Mucosa of rectum (tissue), 2 donors: ENCODE data around the gene LHX3.
"Not testable (repeated sequence)": the region's sequence is repeated elsewhere in the genome, so short reads cannot be mapped to it uniquely, and the experiment has no call there.

Experiments used
- H3K27ac ChIP-seq, 2 donors: one replicate each; pipeline ENCODE4 v1.7.0; 2013; ENCODE audit warnings: inconsistent platforms in 2 of 2, low read depth in 2 of 2, low read length in 2 of 2
- H3K27me3 ChIP-seq, 2 donors: one replicate each; pipeline ENCODE4 v1.7.0; 2013; ENCODE audit warnings: low read length in 2 of 2; ENCODE audit not compliant: control insufficient read depth in 2 of 2, insufficient read depth in 2 of 2
- H3K36me3 ChIP-seq, 2 donors: one replicate each; pipeline ENCODE4 v1.7.0; 2013; ENCODE audit warnings: low read length in 2 of 2; ENCODE audit not compliant: control insufficient read depth in 2 of 2, insufficient read depth in 2 of 2
- H3K4me1 ChIP-seq, 2 donors: one replicate each; pipeline ENCODE4 v1.7.0; 2013; ENCODE audit warnings: low read length in 2 of 2, mild to moderate bottlenecking in 1 of 2; ENCODE audit not compliant: control insufficient read depth in 2 of 2, insufficient read depth in 2 of 2
- H3K4me3 ChIP-seq, 2 donors: one replicate each; pipeline ENCODE4 v1.7.0; 2013; ENCODE audit warnings: low read length in 2 of 2
- H3K9ac ChIP-seq, 2 donors: one replicate each; pipeline ENCODE4 v1.7.0; 2013; ENCODE audit warnings: low read length in 2 of 2, low read depth in 1 of 2, mild to moderate bottlenecking in 1 of 2
- H3K9me3 ChIP-seq, 2 donors: one replicate each; pipeline ENCODE4 v1.7.0; 2013; ENCODE audit warnings: low read length in 2 of 2; ENCODE audit not compliant: control insufficient read depth in 2 of 2
- donor health status: healthy.
- donor health status: Normal muscosa, but diverticular disease.

The LHX3 gene

DNA sequence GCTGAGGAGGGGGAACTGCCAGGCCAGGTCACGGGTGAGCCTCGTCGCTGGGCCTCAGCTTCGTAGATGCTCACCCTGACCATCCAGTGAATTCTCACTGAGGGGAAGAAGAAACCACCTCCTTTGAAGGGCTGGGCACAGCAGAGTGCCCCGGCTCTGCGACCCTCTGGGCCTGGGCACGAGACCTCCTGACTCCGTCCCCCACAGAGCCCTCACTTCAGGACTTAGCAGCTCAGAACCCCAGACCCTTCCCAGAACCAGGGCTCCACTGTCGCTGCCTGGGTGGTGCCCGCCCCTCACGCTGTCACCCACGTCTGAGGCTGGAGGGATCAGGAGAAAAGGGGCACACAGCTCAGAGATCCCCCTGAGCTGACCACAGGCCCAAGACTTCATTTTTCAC, 52.0 kb downstream of the LHX3 start:
- Histone ChIP-seq H3K9ac (no peak overlapping the region), H3K27ac (no peak overlapping the region), H3K9me3 (no peaks in the 10 kb centered on the region), H3K36me3 (no peaks in the 10 kb centered on the region), H3K27me3 (peaks cover 0 to 1% of the 10 kb centered on the region in 2 donors), H3K4me3 (no peak overlapping the region), H3K4me1 (no peaks in the 10 kb centered on the region)

DNA sequence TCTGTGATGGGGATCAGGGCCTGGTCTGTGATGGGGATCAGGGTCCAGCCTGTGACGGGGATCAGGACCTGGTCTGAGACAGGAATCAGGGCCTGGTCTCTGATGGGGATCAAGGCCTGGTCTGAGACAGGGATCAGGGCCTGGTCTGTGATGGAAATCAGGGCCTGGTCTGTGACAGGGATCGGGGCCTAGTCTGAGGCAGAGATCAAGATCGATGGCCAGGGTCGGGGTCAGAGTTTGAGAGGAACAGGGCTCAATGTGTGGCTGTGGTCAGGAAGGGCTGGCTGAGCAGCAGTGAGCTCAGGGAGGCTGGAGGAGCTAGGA, 52.4 kb downstream of the LHX3 start:
- no peak overlapping the region for H3K27ac ChIP-seq
- no peak overlapping the region for H3K4me3 ChIP-seq
- no peak overlapping the region for H3K9ac ChIP-seq
- no peaks in the 10 kb centered on the region for H3K36me3 ChIP-seq
- H3K9me3 ChIP-seq = no peaks in the 10 kb centered on the region
- no peaks in the 10 kb centered on the region for H3K4me1 ChIP-seq
- peaks cover 0 to 2% of the 10 kb centered on the region in 2 donors for H3K27me3 ChIP-seq

DNA sequence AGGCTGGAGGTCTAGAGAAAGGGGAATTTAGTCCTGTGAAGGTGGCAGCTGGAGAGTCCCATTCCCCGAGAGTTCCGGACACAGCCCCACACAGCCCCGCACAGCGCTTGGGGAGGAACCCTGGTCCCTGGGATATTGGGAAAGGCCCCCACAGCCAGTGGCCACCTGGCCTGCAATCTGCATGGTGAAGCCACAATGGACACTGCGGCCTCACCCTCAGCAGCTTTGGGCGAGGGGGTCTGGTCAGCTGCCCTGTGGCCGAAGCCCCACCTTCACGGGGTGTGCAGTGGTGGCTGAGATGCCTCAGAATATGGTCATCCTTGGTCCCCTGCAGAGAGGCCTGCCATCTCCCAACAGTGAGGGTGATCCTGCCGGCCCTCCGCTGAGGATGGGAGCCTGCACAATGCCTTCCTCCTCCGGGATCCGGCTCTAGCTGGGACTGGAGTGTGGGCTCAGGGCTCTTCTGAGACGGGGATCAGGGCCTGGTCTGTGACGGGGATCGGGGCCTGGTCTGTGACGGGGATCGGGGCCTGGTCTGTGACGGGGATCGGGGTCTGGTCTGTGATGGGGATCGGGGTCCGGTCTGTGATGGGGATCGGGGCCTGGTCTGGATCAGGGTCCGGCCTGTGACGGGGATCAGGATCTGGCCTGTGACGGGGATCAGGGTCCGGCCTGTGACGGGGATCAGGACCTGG, 52.9 kb downstream of the LHX3 start:
- no peaks in the 10 kb centered on the region for H3K4me1 ChIP-seq
- H3K9ac ChIP-seq = no peak overlapping the region
- no peaks in the 10 kb centered on the region for H3K9me3 ChIP-seq
- H3K27me3 ChIP-seq = peaks cover 0 to 2% of the 10 kb centered on the region in 2 donors
- no peak overlapping the region for H3K4me3 ChIP-seq
- H3K36me3 ChIP-seq = no peaks in the 10 kb centered on the region
- H3K27ac ChIP-seq = no peak overlapping the region

DNA sequence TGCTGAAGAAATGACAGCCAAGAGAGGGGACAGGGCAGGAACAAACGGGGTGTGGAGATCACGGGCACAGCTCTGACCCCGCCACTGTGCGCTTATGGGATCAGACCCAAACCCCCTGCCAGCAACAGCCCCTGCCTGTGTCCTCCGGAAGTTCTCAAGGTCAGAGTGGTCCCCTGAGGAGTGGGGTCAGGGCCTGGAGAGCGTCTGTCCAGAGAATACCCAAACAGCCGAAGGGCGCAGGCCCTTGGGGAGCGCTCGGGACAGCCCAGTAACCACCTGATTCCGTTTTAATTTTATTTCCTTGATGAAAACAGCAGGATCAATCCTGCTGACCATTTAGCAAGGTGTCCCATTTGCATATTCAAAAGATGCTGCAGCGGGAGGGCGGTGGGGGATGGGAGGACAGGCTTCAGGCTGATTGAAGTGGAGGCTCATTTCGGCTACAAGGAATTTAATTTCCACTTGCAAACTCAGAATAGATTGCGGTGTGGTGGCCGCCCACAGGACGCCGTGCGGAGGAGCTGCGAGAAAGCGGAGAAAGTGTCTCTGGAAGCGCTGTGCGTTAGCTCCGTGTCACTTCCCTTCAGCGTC, 53.6 kb downstream of the LHX3 start:
- Histone ChIP-seq H3K27me3 (peaks cover 0 to 2% of the 10 kb centered on the region in 2 donors), H3K9ac (no peak overlapping the region), H3K9me3 (no peaks in the 10 kb centered on the region), H3K4me1 (no peaks in the 10 kb centered on the region), H3K27ac (no peak overlapping the region), H3K36me3 (no peaks in the 10 kb centered on the region), H3K4me3 (no peak overlapping the region)

DNA sequence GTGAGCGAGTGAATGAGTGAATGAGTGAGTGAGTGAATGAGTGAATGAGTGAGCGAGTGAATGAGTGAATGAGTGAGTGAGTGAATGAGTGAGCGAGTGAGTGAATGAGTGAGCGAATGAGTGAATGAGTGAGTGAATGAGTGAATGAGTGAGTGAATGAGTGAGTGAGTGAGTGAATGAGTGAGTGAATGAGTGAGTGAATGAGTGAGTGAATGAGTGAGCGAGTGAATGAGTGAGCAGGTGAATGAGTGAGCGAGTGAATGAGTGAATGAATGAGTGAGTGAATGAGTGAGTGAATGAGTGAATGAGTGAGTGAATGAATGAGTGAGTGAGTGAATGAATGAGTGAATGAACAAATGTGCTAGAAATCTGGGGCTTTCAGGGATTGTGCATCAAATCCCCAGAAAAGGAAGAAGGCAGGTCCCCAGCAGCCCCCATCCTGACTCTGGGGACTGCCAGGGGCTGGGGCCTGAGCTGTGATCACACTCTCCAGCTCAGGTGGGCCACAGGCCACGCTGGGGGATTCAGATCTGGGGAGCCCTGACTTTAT, 54.2 kb downstream of the LHX3 start:
- not testable (repeated sequence) for H3K36me3 ChIP-seq, H3K4me3 ChIP-seq, H3K27me3 ChIP-seq

DNA sequence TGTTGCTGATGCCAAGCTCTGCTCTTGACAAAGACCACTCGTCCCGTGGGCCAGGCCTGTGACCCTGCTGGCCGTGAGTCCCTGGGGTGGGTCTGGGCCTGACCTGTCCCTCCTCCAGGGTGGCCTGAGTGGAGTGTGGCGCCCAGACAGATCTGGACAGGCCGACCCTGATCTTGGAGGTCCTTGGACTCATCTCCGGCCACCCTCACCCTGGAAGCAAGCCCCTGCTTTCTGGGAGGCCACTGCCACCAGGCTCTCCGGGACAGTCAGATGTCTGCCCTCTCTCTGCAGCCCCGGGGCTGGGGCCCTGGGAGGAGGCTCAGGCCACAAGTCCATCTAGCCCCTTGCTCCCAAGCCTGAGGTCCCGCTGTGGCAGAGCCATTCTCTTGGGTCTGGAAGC, 55.1 kb downstream of the LHX3 start:
- H3K27me3 ChIP-seq = peaks cover 2 to 5% of the 10 kb centered on the region in 2 donors
- H3K36me3 ChIP-seq = no peaks in the 10 kb centered on the region
- H3K4me1 ChIP-seq = no peaks in the 10 kb centered on the region
- no peak overlapping the region for H3K27ac ChIP-seq
- H3K4me3 ChIP-seq = no peak overlapping the region
- no peak overlapping the region for H3K9ac ChIP-seq
- no peaks in the 10 kb centered on the region for H3K9me3 ChIP-seq

More for the DNA sequence above, 54.2 kb downstream of the LHX3 start:
- not testable (repeated sequence) for H3K9ac ChIP-seq, H3K27ac ChIP-seq, H3K4me1 ChIP-seq, H3K9me3 ChIP-seq

DNA sequence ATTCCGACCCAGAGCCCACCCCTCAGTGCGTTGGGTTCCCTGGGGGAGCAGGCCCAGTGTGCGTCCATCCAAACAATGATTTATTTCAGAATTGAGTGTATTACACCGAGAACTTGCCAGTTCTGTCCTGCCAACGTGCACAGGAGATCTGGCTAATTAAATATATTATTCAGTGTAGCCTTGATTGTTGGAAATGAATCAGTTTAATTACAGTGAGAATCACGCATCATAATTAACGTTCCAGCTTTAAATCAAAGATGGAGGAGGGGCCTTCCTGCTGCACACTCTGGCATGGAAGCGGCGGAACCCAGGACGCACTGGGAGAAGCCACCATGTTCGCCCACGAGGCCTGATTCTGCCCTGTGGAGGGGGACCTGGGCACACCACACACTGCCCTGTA, 55.6 kb downstream of the LHX3 start:
- Histone ChIP-seq H3K4me1 (no peaks in the 10 kb centered on the region), H3K27me3 (peaks cover 2 to 7% of the 10 kb centered on the region in 2 donors), H3K27ac (no peak overlapping the region), H3K9me3 (no peaks in the 10 kb centered on the region), H3K36me3 (no peaks in the 10 kb centered on the region), H3K4me3 (no peak overlapping the region), H3K9ac (no peak overlapping the region)

DNA sequence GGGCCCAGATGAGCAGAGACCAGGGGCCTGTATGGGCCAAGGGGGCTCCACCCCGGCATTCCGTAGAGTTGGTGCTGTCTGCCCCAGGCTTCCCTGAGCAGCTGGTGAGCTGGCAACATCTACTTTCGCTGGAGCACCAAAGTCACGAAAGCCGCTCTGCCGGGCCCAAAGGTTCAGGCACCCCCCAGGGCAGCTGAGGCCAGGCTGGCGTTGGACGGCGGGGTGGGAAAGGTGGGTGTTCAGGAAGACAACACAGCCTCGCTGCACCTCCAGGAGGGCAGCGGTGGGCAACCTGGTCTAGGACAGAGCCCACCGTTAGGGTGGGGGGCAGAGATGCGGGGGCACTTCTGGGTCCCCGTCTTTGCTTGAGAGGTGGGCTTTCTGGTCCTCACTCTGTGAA, 56.2 kb downstream of the LHX3 start:
- Histone ChIP-seq H3K27me3 (peaks cover 2 to 9% of the 10 kb centered on the region in 2 donors), H3K27ac (no peak overlapping the region), H3K36me3 (no peaks in the 10 kb centered on the region), H3K4me3 (no peak overlapping the region), H3K4me1 (no peaks in the 10 kb centered on the region), H3K9me3 (no peaks in the 10 kb centered on the region), H3K9ac (no peak overlapping the region)

DNA sequence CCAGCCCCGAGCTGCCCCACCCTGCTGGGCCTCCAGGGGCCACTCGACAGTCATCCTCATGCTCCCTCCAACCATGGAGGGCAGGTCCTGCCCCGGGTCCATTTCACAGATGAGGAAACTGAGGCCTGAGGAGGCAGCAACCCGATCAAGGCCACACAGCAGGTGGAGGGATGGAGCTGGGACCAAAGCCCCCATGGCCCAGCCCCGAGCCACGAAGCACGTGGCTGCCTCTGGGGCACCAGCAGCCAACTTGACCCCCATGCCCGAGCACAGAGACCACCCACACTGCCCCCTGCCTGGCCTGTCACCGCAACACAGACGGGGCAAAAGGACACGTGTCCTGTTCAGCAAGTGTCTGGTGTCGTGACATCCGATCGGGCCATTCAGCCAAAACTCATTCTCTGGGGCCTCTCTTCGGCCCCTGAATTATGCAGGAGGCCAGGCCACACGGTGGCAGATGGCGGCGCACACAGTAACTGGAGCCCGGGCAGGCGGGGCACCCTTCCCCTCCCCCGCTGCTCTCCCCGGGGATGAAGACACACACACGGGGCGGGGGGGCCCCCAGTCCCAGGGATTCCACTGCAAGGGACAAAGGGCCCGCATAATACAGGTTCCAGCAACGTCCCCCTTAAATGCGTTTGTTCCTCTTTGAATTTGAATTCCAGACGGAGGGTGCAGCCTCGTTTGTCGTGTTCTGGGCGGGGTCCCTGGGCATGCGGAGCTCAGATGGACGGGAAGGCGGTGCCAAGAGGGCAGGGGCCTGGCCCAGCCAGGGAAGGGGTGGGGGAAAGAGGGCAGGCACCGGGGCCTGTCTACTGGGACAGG, 56.8 kb downstream of the LHX3 start:
- H3K36me3 ChIP-seq = no peaks in the 10 kb centered on the region
- H3K27ac ChIP-seq = no peak overlapping the region
- H3K9me3 ChIP-seq = no peaks in the 10 kb centered on the region
- no peak overlapping the region for H3K9ac ChIP-seq
- no peak overlapping the region for H3K4me3 ChIP-seq
- peaks cover 4 to 11% of the 10 kb centered on the region in 2 donors for H3K27me3 ChIP-seq
- H3K4me1 ChIP-seq = no peaks in the 10 kb centered on the region
